ENCODE data around the gene CNKSR3.
"Not testable (repeated sequence)": the region's sequence is repeated elsewhere in the genome, so short reads cannot be mapped to it uniquely, and the experiment has no call there.

CNKSR3 gene

DNA sequence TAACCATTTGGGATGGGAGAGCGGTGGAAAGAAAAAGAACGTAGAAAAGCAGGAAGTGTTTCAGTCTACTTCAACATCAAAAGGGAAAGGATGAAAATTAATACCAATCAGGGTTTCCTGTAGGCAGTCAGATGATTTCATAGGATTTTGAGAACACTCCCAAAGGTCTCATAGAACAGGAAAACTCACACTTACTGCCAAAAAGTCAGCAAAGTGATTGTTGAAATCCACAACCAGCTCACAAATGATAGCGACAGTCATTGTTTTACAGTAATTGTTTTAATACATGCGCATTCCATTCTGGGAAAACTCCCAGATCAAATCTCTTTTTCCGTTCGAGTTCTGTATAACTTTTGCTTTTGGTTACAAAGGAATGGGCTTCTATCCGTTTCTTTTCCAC is 5.3 kb upstream of the CNKSR3 start:
- TF ChIP-seq, protein P1, sequence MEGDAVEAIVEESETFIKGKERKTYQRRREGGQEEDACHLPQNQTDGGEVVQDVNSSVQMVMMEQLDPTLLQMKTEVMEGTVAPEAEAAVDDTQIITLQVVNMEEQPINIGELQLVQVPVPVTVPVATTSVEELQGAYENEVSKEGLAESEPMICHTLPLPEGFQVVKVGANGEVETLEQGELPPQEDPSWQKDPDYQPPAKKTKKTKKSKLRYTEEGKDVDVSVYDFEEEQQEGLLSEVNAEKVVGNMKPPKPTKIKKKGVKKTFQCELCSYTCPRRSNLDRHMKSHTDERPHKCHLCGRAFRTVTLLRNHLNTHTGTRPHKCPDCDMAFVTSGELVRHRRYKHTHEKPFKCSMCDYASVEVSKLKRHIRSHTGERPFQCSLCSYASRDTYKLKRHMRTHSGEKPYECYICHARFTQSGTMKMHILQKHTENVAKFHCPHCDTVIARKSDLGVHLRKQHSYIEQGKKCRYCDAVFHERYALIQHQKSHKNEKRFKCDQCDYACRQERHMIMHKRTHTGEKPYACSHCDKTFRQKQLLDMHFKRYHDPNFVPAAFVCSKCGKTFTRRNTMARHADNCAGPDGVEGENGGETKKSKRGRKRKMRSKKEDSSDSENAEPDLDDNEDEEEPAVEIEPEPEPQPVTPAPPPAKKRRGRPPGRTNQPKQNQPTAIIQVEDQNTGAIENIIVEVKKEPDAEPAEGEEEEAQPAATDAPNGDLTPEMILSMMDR (IDR thresholded peaks at IDR 0.05; ENCODE audit: low read depth, low read length) = no peak
- no peak overlapping the region for H3K27ac ChIP-seq
- no peak overlapping the region for H3K4me3 ChIP-seq (ENCODE audit: low read depth, low read length)

DNA sequence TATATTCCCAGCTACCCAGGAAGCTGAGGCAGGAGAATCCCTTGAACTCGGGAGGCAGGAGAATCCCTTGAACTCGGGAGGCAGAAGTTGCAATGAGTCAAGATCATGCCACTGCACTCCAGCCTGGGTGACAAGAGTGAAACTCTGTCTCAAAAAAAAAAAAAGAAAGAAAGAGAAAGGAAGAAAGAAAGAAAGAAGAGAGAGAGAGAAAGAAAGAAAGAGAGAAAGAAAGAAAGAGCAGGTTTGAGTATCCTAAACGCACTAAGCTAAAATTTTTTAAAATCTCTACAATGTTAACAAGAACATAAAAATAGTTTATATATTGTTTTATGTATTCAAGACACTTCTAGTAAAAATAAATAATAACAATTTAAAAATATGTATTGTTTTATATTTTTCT is 4.6 kb upstream of the CNKSR3 start:
- H3K9me3 ChIP-seq (ENCODE audit: severe bottlenecking); H3K4me3 ChIP-seq (ENCODE audit: low read depth, low read length); DNase-seq: not testable (repeated sequence)

More for the DNA sequence above, 5.3 kb upstream of the CNKSR3 start:
- Histone ChIP-seq H3K9me3 (ENCODE audit: severe bottlenecking) (no peaks in the 10 kb centered on the region), H3K27me3 (ENCODE audit: insufficient read depth, low read depth, severe bottlenecking) (no peaks in the 10 kb centered on the region), H3K36me3 (no peaks in the 10 kb centered on the region)
- DNase-seq = no peak

DNA sequence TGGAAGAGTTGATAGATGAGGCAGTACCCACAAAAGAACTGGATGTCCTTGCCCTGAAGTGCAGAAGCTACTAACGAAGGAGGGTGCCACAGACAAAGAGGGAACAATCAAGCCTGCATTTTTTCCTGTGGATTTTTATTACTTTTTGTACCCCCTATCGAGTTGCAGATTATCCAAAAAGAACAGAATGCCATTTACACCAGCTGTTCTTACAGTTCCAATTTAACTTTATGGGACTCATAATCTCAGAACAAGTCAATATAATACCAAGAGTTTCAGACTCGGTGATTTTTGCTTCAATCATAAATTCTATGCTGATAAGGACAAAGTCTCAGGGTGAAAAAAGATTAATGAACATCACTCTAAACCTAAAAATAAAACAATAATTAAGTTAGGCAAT is 4.0 kb upstream of the CNKSR3 start:
- Histone ChIP-seq H3K9me3 (ENCODE audit: severe bottlenecking) (no peaks in the 10 kb centered on the region), H3K27ac (no peak overlapping the region), H3K27me3 (ENCODE audit: insufficient read depth, low read depth, severe bottlenecking) (peaks cover 2% of the 10 kb centered on the region), H3K4me3 (ENCODE audit: low read depth, low read length) (no peak overlapping the region), H3K36me3 (no peaks in the 10 kb centered on the region)
- TF ChIP-seq, protein P1 (IDR thresholded peaks at IDR 0.05; ENCODE audit: low read depth, low read length) = no peak
- no peak for DNase-seq

More for the DNA sequence above, 4.6 kb upstream of the CNKSR3 start:
- H3K27ac ChIP-seq; H3K27me3 ChIP-seq (ENCODE audit: insufficient read depth, low read depth, severe bottlenecking); H3K36me3 ChIP-seq: not testable (repeated sequence)

DNA sequence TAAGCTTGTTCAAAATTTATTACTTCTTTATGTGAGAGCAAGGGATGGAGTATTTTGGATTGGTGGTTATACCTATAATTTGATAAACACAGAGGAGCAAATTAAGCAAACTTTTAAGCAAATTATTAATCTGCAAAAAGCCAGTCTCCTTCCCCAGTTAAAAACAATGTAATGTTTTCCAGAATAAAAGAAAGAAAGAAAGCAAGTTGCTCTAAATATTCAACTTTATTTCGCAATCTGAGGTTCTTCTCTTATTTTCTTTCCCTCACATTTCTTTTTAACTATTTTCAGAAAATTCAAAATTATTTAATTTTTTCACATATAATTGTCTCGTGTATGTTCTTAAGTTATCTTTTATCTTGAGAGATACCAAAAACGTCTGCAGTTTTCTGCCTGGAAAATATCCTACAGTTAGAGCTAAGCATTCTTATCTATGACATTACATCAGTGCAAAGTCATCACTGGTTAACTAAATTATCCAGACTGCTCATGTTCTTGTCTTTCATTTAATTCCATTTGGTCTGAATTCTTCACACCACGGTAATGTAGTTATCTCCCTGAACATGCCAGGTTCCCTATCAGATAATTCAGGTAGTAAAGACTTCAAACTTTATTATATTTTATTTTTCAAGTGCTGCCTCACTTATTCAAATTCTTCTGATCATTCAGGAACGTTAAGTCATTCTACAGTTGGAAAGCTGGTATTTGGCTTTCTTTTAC is 3.3 kb upstream of the CNKSR3 start:
- Histone ChIP-seq H3K27ac (no peak overlapping the region), H3K9me3 (ENCODE audit: severe bottlenecking) (no peaks in the 10 kb centered on the region), H3K4me3 (ENCODE audit: low read depth, low read length) (no peak overlapping the region), H3K27me3 (ENCODE audit: insufficient read depth, low read depth, severe bottlenecking) (peaks cover 6% of the 10 kb centered on the region), H3K36me3 (no peaks in the 10 kb centered on the region)
- no peak for DNase-seq
- TF ChIP-seq, protein P1 (IDR thresholded peaks at IDR 0.05; ENCODE audit: low read depth, low read length) = no peak

DNA sequence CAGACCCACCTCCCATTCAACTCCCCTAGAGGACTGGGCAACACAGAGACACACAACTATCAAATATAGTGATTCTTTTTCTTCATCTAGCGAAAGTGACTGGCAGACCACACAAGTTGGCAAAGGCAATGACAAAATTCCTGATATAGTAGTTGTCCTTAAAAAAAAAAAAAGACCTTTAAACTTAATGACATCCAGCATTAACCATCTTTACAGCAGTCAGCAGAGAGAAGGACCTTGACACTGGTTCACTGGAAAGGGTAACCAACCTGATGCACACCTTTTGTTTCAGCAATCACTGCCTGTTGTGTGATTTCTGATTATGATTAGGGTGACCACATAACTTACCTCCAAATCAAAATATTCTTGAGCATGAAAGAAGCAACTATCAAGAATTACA is 1.7 kb upstream of the CNKSR3 start:
- Histone ChIP-seq H3K9me3 (ENCODE audit: severe bottlenecking) (no peaks in the 10 kb centered on the region), H3K4me3 (ENCODE audit: low read depth, low read length) (no peak overlapping the region), H3K36me3 (no peaks in the 10 kb centered on the region), H3K27ac (no peak overlapping the region), H3K27me3 (ENCODE audit: insufficient read depth, low read depth, severe bottlenecking) (peaks cover 7% of the 10 kb centered on the region)
- TF ChIP-seq, protein P1 (IDR thresholded peaks at IDR 0.05; ENCODE audit: low read depth, low read length) = no peak
- DNase-seq = no peak

DNA sequence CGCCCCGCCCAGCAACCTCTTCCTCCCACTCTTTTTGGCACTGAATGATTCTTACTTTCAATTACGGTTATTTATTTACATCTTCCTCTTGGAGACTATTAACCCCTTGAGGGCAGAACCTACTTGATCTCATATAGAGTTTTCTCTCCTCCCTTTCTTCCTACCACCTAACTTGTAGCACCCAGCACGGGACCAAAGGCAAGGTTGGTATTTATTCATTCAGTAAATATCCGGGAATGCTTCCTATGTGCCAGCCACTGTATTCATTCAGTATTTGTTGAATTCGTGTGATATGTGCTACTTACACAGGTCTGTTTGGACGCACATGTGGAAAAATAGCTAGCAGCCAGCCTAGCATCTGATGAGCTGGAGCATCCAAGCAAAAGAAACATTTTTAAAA is 1.3 kb upstream of the CNKSR3 start:
- H3K27me3 ChIP-seq (ENCODE audit: insufficient read depth, low read depth, severe bottlenecking) = peaks cover 7% of the 10 kb centered on the region
- no peak overlapping the region for H3K27ac ChIP-seq
- H3K4me3 ChIP-seq (ENCODE audit: low read depth, low read length) = no peak overlapping the region
- H3K36me3 ChIP-seq = no peaks in the 10 kb centered on the region
- TF ChIP-seq, protein P1 (IDR thresholded peaks at IDR 0.05; ENCODE audit: low read depth, low read length) = no peak
- DNase-seq = no peak
- H3K9me3 ChIP-seq (ENCODE audit: severe bottlenecking) = no peaks in the 10 kb centered on the region

All from WERI-Rb-1 (cell line).